T-helper 22 cell (primary cell): ENCODE data around the gene IRF3.
"Not testable (repeated sequence)": the region's sequence is repeated elsewhere in the genome, so short reads cannot be mapped to it uniquely, and the experiment has no call there.

Experiments used
- DNase-seq: peaks from one replicate; pipeline ENCODE4 v3.0.0-alpha.2; 2020; ENCODE audit warnings: low read depth

Gene IRF3

GRCh38 chr19:49643466-49643865 is 22.2 kb downstream of the IRF3 start:
- DNase-seq: no peak

GRCh38 chr19:49642492-49643035 is 23.1 kb downstream of the IRF3 start:
- no peak for DNase-seq

- DNase-seq: peak; percentile 98
Observed at GRCh38 chr19:49641688-49642491, 23.8 kb downstream of the IRF3 start, which contains the start of gene SCAF1. Gene SCAF1, plus strand, starts transcription at chr19:49642209. Its CDS starts 2,818 bp downstream, at chr19:49645027.

GRCh38 chr19:49640113-49640898 is 25.4 kb downstream of the IRF3 start, which contains the start of gene RRAS:
Gene RRAS, minus strand, starts transcription at chr19:49640143. Its CDS starts 45 bp downstream, at chr19:49640098.
- DNase-seq: peak; percentile 100

GRCh38 chr19:49639401-49640112 is 26.1 kb downstream of the IRF3 start:
- DNase-seq: no peak

- DNase-seq: no peak
Observed at GRCh38 chr19:49637821-49638738, 27.6 kb downstream of the IRF3 start.

GRCh38 chr19:49636233-49636932 is 29.3 kb downstream of the IRF3 start:
- no peak for DNase-seq

GRCh38 chr19:49635530-49636232 is 30.0 kb downstream of the IRF3 start:
- DNase-seq: no peak

- DNase-seq: not testable (repeated sequence)
Observed at GRCh38 chr19:49633273-49633672, 32.4 kb downstream of the IRF3 start.

GRCh38 chr19:49632576-49632975 is 33.1 kb downstream of the IRF3 start:
- no peak for DNase-seq

- no peak for DNase-seq
Observed at GRCh38 chr19:49631610-49632192, 34.0 kb downstream of the IRF3 start.

- no peak for DNase-seq
Observed at GRCh38 chr19:49631014-49631588, 34.6 kb downstream of the IRF3 start.

- no peak for DNase-seq
Observed at GRCh38 chr19:49629659-49630058, 36.0 kb downstream of the IRF3 start.

GRCh38 chr19:49626226-49626625 is 39.4 kb downstream of the IRF3 start:
- no peak for DNase-seq

GRCh38 chr19:49624967-49625910 is 40.4 kb downstream of the IRF3 start:
- no peak for DNase-seq

- DNase-seq: not testable (repeated sequence)
Observed at GRCh38 chr19:49617860-49618259, 47.8 kb downstream of the IRF3 start.

GRCh38 chr19:49616945-49617344 is 48.7 kb downstream of the IRF3 start:
- DNase-seq: no peak

- DNase-seq: no peak
Observed at GRCh38 chr19:49616532-49616931, 49.1 kb downstream of the IRF3 start.
